ENCODE results near the gene BHLHA15. TPM values are rescaled to one million over a fixed set of nuclear protein-coding genes. Genes with fewer than 3 reads are reported as not detected.

The BHLHA15 gene
- total and polyA plus RNA-seq, 9 of the 15 experiments (the other 6 are each of a cell fraction or from before 2014, with no cell fraction given) = 0.22 to 2.0 (median 1.1) TPM; not detected in 4

DNA sequence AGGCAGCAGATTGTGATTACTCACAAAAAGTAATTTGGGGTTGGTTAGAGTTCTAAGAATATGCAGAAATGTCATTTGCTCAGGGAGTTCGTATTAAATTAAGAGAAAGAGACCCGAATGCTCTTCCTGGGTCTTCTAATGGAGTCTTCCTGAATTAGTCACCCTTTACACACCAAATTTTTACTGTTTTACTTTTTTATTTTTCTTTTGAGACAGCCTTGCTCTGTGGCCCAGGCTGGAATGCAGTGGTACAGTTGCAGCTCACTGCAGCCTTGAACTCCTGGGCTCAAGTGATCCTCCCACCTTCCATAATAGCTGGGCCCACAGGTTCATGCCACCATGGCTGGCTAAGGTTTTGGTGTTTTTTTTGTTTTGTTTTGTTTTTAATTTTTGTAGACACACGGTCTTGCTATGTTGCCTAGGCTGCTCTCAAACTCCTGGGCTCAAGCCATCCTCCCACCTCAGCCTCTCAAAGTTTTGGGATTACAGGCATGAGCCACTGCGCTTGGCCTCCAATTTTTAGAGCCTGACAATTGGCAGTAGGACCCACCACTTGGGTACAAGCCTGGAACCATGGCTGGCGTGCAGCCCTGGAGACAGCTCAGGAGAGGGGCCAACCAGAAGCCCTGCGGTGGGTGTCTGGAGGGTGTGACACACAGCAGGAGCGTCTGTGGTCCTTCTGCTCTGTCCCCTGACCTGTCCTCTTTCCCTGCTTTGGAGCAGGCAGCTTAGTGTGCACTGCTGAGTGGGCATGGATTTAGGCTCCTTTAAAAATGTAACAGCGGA, 16.4 kb upstream of the BHLHA15 start:
- CTCF ChIA-PET (ENCODE audit: low intra/inter-chr PET ratio) = no interaction called here
- WGBS (ENCODE audit: insufficient coverage, low coverage, missing lambda C conversion rate) = 88% methylated on average over 8 of the region's 8 CpGs
- no peak overlapping the region for H2AFZ ChIP-seq (ENCODE audit: low read depth, low read length)

More for the DNA sequence above, 16.4 kb upstream of the BHLHA15 start:
- Histone ChIP-seq H3K4me3 (no peak overlapping the region), H3K27me3 (ENCODE audit: control insufficient read depth in 2 of 2, insufficient read depth in 2 of 2, low read length in 2 of 2) (no peaks in the 10 kb centered on the region), H3K9ac (ENCODE audit: insufficient read depth in 1 of 2, low read depth in 2 of 2, low read length in 2 of 2) (no peak overlapping the region), H3K9me1 (ENCODE audit: control insufficient read depth, insufficient read depth, low read length) (no peaks in the 10 kb centered on the region), H3K27ac (ENCODE audit: extremely low read depth, low read depth, low read length) (no peak overlapping the region), H4K20me1 (replicated peaks; ENCODE audit: control insufficient read depth, insufficient read depth, low read length) (peaks cover 4% of the 10 kb centered on the region; the same call in 1 of the 2 replicates), H3K36me3 (ENCODE audit: control insufficient read depth, insufficient read depth, low read length) (peaks cover 48% of the 10 kb centered on the region; the same call in 2 of the 3 replicates), H3K9me3 (replicated peaks; ENCODE audit: control insufficient read depth, insufficient read depth, low read depth, low read length) (no peaks in the 10 kb centered on the region), H3K4me1 (replicated peaks in 1 of 2; ENCODE audit: control insufficient read depth in 2 of 2, insufficient read depth in 2 of 2, low read length in 2 of 2) (no peaks in the 10 kb centered on the region; a peak in 1 of 5 replicates), H3K4me2 (ENCODE audit: insufficient read depth, low read length) (no peak overlapping the region), H3K79me2 (ENCODE audit: control insufficient read depth, insufficient read depth, low read length) (no peaks in the 10 kb centered on the region)
- DNase-seq (ENCODE audit: extremely low read depth in 1 of 4, low spot score in 3 of 4) (no peak), FAIRE-seq (no peak), ATAC-seq (no peak)
- TF ChIP-seq, protein P1, sequence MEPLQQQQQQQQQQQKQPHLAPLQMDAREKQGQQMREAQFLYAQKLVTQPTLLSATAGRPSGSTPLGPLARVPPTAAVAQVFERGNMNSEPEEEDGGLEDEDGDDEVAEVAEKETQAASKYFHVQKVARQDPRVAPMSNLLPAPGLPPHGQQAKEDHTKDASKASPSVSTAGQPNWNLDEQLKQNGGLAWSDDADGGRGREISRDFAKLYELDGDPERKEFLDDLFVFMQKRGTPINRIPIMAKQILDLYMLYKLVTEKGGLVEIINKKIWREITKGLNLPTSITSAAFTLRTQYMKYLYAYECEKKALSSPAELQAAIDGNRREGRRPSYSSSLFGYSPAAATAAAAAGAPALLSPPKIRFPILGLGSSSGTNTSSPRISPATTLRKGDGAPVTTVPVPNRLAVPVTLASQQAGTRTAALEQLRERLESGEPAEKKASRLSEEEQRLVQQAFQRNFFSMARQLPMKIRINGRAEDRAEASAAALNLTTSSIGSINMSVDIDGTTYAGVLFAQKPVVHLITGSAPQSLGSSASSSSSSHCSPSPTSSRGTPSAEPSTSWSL (CRISPR knock-in tag; IDR thresholded peaks at IDR 0.05; ENCODE audit: borderline replicate concordance) = no peak
- TF ChIP-seq POLR2H (tag; IDR thresholded peaks at IDR 0.05; ENCODE audit: low read depth) = no peak
- TF ChIP-seq TCFL5 (CRISPR knock-in tag; conservative IDR thresholded peaks at IDR 0.05) = no peak
- TF ChIP-seq, protein P2, sequence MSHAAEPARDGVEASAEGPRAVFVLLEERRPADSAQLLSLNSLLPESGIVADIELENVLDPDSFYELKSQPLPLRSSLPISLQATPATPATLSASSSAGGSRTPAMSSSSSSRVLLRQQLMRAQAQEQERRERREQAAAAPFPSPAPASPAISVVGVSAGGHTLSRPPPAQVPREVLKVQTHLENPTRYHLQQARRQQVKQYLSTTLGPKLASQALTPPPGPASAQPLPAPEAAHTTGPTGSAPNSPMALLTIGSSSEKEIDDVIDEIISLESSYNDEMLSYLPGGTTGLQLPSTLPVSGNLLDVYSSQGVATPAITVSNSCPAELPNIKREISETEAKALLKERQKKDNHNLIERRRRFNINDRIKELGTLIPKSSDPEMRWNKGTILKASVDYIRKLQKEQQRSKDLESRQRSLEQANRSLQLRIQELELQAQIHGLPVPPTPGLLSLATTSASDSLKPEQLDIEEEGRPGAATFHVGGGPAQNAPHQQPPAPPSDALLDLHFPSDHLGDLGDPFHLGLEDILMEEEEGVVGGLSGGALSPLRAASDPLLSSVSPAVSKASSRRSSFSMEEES (CRISPR knock-in tag; IDR thresholded peaks at IDR 0.05) = no peak
- no peak for TF ChIP-seq MXI1 (IDR thresholded peaks at IDR 0.05; ENCODE audit: low read depth, low read length)
- no peak for TF ChIP-seq CBX1 (IDR thresholded peaks at IDR 0.05; ENCODE audit: low read depth)
- no peak for TF ChIP-seq CREM (IDR thresholded peaks at IDR 0.05; ENCODE audit: low read depth)
- no peak for TF ChIP-seq NCOA6 (IDR thresholded peaks at IDR 0.05)
- POLR2A ChIA-PET = interaction anchor here (0.6 kb wide), 1 partner anchor 1284 kb away, joined by 4 read pairs; no protein-coding TSS in a partner anchor
- intact Hi-C loops (cut with micrococcal nuclease) (no loop called here), in situ Hi-C loops (cut with MboI) (no loop called here)
- BruUV-seq (replicated peaks) = no TSS peak

Data from K562 (cell line).